HL-60 (cell line): ENCODE data around the gene GLCE.

Experiments used
- DNase-seq, 2 experiments: peaks; one replicate each; pipeline ENCODE4 v3.0.0-alpha.2; 2010 to 2020; ENCODE audit warnings: low read depth in 1 of 2, low spot score in 1 of 2
- H3K27ac ChIP-seq: fragments of 250-450 bp; sonication (Bioruptor Pico); replicated peaks from 2 replicates; pipeline ENCODE4 v1.5.1; 2020; ENCODE audit warnings: mild to moderate bottlenecking, moderate library complexity
- H3K27me3 ChIP-seq: fragments of 250-450 bp; sonication (Bioruptor Pico); 2 replicates; pipeline ENCODE4 v1.5.1; 2021; ENCODE audit warnings: mild to moderate bottlenecking, moderate library complexity; ENCODE audit not compliant: insufficient read depth, poor library complexity, severe bottlenecking
- H3K4me3 ChIP-seq: replicated peaks from 2 replicates; pipeline ENCODE4 v1.5.1; 2011; ENCODE audit warnings: mild to moderate bottlenecking, control low read depth, low read length; ENCODE audit not compliant: insufficient read depth
- CTCF ChIP-seq: IDR thresholded peaks from one replicate; pipeline ENCODE4 v1.5.1; 2011; ENCODE audit warnings: low read length, control low read depth, inconsistent platforms; ENCODE audit not compliant: insufficient read depth
- GABPA ChIP-seq: IDR thresholded peaks from 2 replicates; pipeline ENCODE4 v1.6.1; 2012; ENCODE audit warnings: low read depth
- POLR2AphosphoS5 ChIP-seq: IDR thresholded peaks from 2 replicates; pipeline ENCODE4 v1.6.1; 2012; ENCODE audit warnings: low read depth
- SPI1 ChIP-seq: IDR thresholded peaks from 2 replicates; pipeline ENCODE4 v1.6.1; 2012; ENCODE audit warnings: low read depth, mild to moderate bottlenecking, borderline replicate concordance
- TF ChIP-seq, protein P1 (sequence below): IDR thresholded peaks from 2 replicates; pipeline ENCODE4 v1.6.1; 2012; ENCODE audit warnings: low read depth; ENCODE audit not compliant: insufficient replicate concordance

The GLCE gene

GRCh38 chr15:69265347-69265955, 105.0 kb downstream of the GLCE start:
- Histone ChIP-seq H3K27ac (no peak overlapping the region), H3K4me3 (no peak overlapping the region), H3K27me3 (no peaks in the 10 kb centered on the region)
- TF ChIP-seq GABPA (no peak), CTCF (peak; percentile 29), SPI1 (no peak)
- TF ChIP-seq, protein P1, sequence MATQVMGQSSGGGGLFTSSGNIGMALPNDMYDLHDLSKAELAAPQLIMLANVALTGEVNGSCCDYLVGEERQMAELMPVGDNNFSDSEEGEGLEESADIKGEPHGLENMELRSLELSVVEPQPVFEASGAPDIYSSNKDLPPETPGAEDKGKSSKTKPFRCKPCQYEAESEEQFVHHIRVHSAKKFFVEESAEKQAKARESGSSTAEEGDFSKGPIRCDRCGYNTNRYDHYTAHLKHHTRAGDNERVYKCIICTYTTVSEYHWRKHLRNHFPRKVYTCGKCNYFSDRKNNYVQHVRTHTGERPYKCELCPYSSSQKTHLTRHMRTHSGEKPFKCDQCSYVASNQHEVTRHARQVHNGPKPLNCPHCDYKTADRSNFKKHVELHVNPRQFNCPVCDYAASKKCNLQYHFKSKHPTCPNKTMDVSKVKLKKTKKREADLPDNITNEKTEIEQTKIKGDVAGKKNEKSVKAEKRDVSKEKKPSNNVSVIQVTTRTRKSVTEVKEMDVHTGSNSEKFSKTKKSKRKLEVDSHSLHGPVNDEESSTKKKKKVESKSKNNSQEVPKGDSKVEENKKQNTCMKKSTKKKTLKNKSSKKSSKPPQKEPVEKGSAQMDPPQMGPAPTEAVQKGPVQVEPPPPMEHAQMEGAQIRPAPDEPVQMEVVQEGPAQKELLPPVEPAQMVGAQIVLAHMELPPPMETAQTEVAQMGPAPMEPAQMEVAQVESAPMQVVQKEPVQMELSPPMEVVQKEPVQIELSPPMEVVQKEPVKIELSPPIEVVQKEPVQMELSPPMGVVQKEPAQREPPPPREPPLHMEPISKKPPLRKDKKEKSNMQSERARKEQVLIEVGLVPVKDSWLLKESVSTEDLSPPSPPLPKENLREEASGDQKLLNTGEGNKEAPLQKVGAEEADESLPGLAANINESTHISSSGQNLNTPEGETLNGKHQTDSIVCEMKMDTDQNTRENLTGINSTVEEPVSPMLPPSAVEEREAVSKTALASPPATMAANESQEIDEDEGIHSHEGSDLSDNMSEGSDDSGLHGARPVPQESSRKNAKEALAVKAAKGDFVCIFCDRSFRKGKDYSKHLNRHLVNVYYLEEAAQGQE = no peak
- DNase-seq = no peak

DNA sequence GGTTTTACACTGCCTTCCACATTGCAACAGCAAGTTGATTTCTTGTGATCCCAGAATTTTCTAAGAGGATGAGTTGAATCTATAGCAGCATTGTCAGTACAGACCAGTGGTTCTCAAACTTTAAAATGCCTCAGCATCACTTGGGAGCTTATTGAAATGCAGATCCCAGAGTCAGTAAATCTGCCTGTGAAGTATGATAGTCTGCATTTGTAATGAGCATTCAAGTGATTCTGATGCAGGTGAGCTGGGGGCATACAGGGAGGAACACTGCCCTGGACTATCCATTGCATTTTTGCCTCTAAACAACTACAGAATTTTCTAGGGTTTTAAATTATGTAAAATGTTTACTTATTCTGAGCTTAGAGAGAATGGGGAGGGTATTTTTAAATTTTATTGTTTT, 110.8 kb downstream of the GLCE start:
- DNase-seq = no peak
- Histone ChIP-seq H3K27ac (no peak overlapping the region), H3K27me3 (no peaks in the 10 kb centered on the region), H3K4me3 (no peak overlapping the region)
- TF ChIP-seq, protein P1 = no peak
- TF ChIP-seq SPI1 (no peak), CTCF (no peak), POLR2AphosphoS5 (no peak), GABPA (no peak)

GRCh38 chr15:69272139-69272538, 111.7 kb downstream of the GLCE start:
- H3K4me3 ChIP-seq = no peak overlapping the region

More at GRCh38 chr15:69272139-69272538, 111.7 kb downstream of the GLCE start:
- no peaks in the 10 kb centered on the region for H3K27me3 ChIP-seq
- TF ChIP-seq CTCF = no peak
- TF ChIP-seq, protein P1 = no peak
- no peak for TF ChIP-seq POLR2AphosphoS5
- no peak for TF ChIP-seq SPI1
- TF ChIP-seq GABPA = no peak
- H3K27ac ChIP-seq = no peak overlapping the region
- no peak for DNase-seq
